ENCODE results near the gene BMPR1A. TPM values are rescaled to one million over a fixed set of nuclear protein-coding genes. Genes with fewer than 3 reads are reported as not detected.

The BMPR1A gene
- total RNA-seq, 3 donors from 2014 or later, result 49.8 to 87.2 (median 57.4) TPM

- no peak overlapping the region for H3K4me3 ChIP-seq
- no peak for DNase-seq (ENCODE audit: low spot score in 2 of 2)
- no peaks in the 10 kb centered on the region for H3K36me3 ChIP-seq
- intact Hi-C loops (cut with DNase I; ENCODE audit: low total_unique reads), result no loop called here
- H3K9me3 ChIP-seq, result no peaks in the 10 kb centered on the region
- H3K4me1 ChIP-seq, result no peaks in the 10 kb centered on the region
- TF ChIP-seq POLR2AphosphoS5 (IDR thresholded peaks at IDR 0.05) (no peak), CTCF (IDR thresholded peaks at IDR 0.05) (no peak), POLR2A (IDR thresholded peaks at IDR 0.05) (no peak)
- H3K27ac ChIP-seq, result no peak overlapping the region
- H3K27me3 ChIP-seq, result no peaks in the 10 kb centered on the region
These were observed 42.9 kb downstream of the BMPR1A start for GRCh38 chr10:86799188-86799845.

GRCh38 chr10:86801995-86802394 is 45.6 kb downstream of the BMPR1A start:
- Histone ChIP-seq H3K9me3 (no peaks in the 10 kb centered on the region), H3K27me3 (no peaks in the 10 kb centered on the region), H3K36me3 (no peaks in the 10 kb centered on the region), H3K4me3 (no peak overlapping the region), H3K27ac (no peak overlapping the region), H3K4me1 (no peaks in the 10 kb centered on the region)
- no peak for DNase-seq (ENCODE audit: low spot score in 2 of 2)
- no peak for TF ChIP-seq POLR2AphosphoS5 (IDR thresholded peaks at IDR 0.05)
- no peak for TF ChIP-seq CTCF (IDR thresholded peaks at IDR 0.05)
- TF ChIP-seq POLR2A (IDR thresholded peaks at IDR 0.05), result no peak
- intact Hi-C loops (cut with DNase I; ENCODE audit: low total_unique reads), result loop anchor here (2.0 kb wide), 1 partner anchor 29 kb away; no protein-coding TSS in a partner anchor

- no peaks in the 10 kb centered on the region for H3K9me3 ChIP-seq
- no peak overlapping the region for H3K4me3 ChIP-seq
- H3K27ac ChIP-seq, result no peak overlapping the region
- no peaks in the 10 kb centered on the region for H3K36me3 ChIP-seq
- TF ChIP-seq POLR2A (IDR thresholded peaks at IDR 0.05) (no peak), CTCF (IDR thresholded peaks at IDR 0.05) (no peak), POLR2AphosphoS5 (IDR thresholded peaks at IDR 0.05) (no peak)
- no peaks in the 10 kb centered on the region for H3K27me3 ChIP-seq
- no peaks in the 10 kb centered on the region for H3K4me1 ChIP-seq
- intact Hi-C loops (cut with DNase I; ENCODE audit: low total_unique reads), result loop anchor here (2.0 kb wide), 1 partner anchor 30 kb away; no protein-coding TSS in a partner anchor
- no peak for DNase-seq (ENCODE audit: low spot score in 2 of 2)
These were observed 46.2 kb downstream of the BMPR1A start for GRCh38 chr10:86802473-86803108.

GRCh38 chr10:86803156-86803555 is 46.7 kb downstream of the BMPR1A start:
- Histone ChIP-seq H3K27me3 (no peaks in the 10 kb centered on the region), H3K4me1 (no peaks in the 10 kb centered on the region), H3K4me3 (no peak overlapping the region), H3K36me3 (no peaks in the 10 kb centered on the region), H3K27ac (no peak overlapping the region), H3K9me3 (no peaks in the 10 kb centered on the region)
- intact Hi-C loops (cut with DNase I; ENCODE audit: low total_unique reads), result loop anchor here (2.0 kb wide), 1 partner anchor 30 kb away; no protein-coding TSS in a partner anchor
- DNase-seq (ENCODE audit: low spot score in 2 of 2), result no peak
- TF ChIP-seq CTCF (IDR thresholded peaks at IDR 0.05) (no peak), POLR2A (IDR thresholded peaks at IDR 0.05) (no peak), POLR2AphosphoS5 (IDR thresholded peaks at IDR 0.05) (no peak)

GRCh38 chr10:86804805-86805204 is 48.4 kb downstream of the BMPR1A start:
- no peak for DNase-seq (ENCODE audit: low spot score in 2 of 2)
- Histone ChIP-seq H3K4me1 (no peaks in the 10 kb centered on the region), H3K27me3 (no peaks in the 10 kb centered on the region), H3K36me3 (no peaks in the 10 kb centered on the region), H3K4me3 (no peak overlapping the region), H3K9me3 (no peaks in the 10 kb centered on the region), H3K27ac (no peak overlapping the region)
- intact Hi-C loops (cut with DNase I; ENCODE audit: low total_unique reads), result no loop called here
- no peak for TF ChIP-seq CTCF (IDR thresholded peaks at IDR 0.05)
- no peak for TF ChIP-seq POLR2AphosphoS5 (IDR thresholded peaks at IDR 0.05)
- no peak for TF ChIP-seq POLR2A (IDR thresholded peaks at IDR 0.05)
